RWPE2 (cell line): ENCODE data around the gene ADORA2B.
A peak's percentile ranks its signal among the peaks of the same experiment; 100 is the strongest.

ENCODE experiments used
- ATAC-seq: fragments of 200-7000 bp; cut with Tn5 transposase; 3 replicates; pipeline ENCODE4 v1.9.1; 2021; ENCODE audit warnings: low read depth
- DNase-seq: peaks from one replicate; pipeline ENCODE4 v3.0.0-alpha.2; 2020; ENCODE audit warnings: low spot score
- H3K27ac ChIP-seq: fragments of 450-650 bp; 2 replicates; pipeline ENCODE4 v1.5.1; 2017; ENCODE audit warnings: mild to moderate bottlenecking; ENCODE audit not compliant: poor library complexity, severe bottlenecking
- H3K27me3 ChIP-seq: fragments of 250-450 bp; sonication (Bioruptor Pico); 2 replicates; pipeline ENCODE4 v1.5.1; 2021; ENCODE audit warnings: mild to moderate bottlenecking, moderate library complexity; ENCODE audit not compliant: insufficient read depth, poor library complexity, severe bottlenecking
- H3K36me3 ChIP-seq: fragments of 250-450 bp; sonication (Bioruptor Pico); 2 replicates; pipeline ENCODE4 v1.5.1; 2020; ENCODE audit warnings: low read depth, mild to moderate bottlenecking, moderate library complexity
- H3K4me1 ChIP-seq: fragments of 250-450 bp; sonication (Bioruptor Pico); 2 replicates; pipeline ENCODE4 v1.5.1; 2021; ENCODE audit warnings: mild to moderate bottlenecking, moderate library complexity; ENCODE audit not compliant: insufficient read depth, poor library complexity, severe bottlenecking
- H3K4me3 ChIP-seq: fragments of 250-450 bp; sonication (Bioruptor Pico); 2 replicates; pipeline ENCODE4 v1.5.1; 2021; ENCODE audit warnings: mild to moderate bottlenecking, moderate library complexity; ENCODE audit not compliant: severe bottlenecking
- H3K9me3 ChIP-seq: fragments of 250-450 bp; sonication (Bioruptor Pico); 2 replicates; pipeline ENCODE4 v1.5.1; 2021; ENCODE audit warnings: mild to moderate bottlenecking, moderate library complexity; ENCODE audit not compliant: severe bottlenecking
- CTCF ChIP-seq: fragments of 450-650 bp; IDR thresholded peaks from one replicate; pipeline ENCODE4 v1.5.1; 2017; ENCODE audit warnings: mild to moderate bottlenecking, moderate library complexity; ENCODE audit not compliant: poor library complexity, severe bottlenecking

ADORA2B gene

GRCh38 chr17:15996322-15996721 lies 51.4 kb downstream of the ADORA2B start:
- DNase-seq (no peak), ATAC-seq (no peak)
- TF ChIP-seq CTCF, result no peak
- Histone ChIP-seq H3K27ac (no peak overlapping the region), H3K27me3 (no peaks in the 10 kb centered on the region), H3K4me1 (peaks cover 8% of the 10 kb centered on the region), H3K36me3 (peaks cover 33% of the 10 kb centered on the region), H3K9me3 (no peaks in the 10 kb centered on the region), H3K4me3 (no peak overlapping the region)

GRCh38 chr17:15998031-15998562 lies 53.2 kb downstream of the ADORA2B start:
- ATAC-seq (no peak), DNase-seq (no peak)
- H3K27ac ChIP-seq, result peak overlapping the region; percentile 81
- no peak for TF ChIP-seq CTCF
- H3K4me1 ChIP-seq, result peaks cover 11% of the 10 kb centered on the region
- no peak overlapping the region for H3K4me3 ChIP-seq
- peaks cover 39% of the 10 kb centered on the region for H3K36me3 ChIP-seq
- H3K27me3 ChIP-seq, result no peaks in the 10 kb centered on the region
- H3K9me3 ChIP-seq, result no peaks in the 10 kb centered on the region

- Histone ChIP-seq H3K27ac (peak within 1 kb of the TSS; percentile 81), H3K36me3 (peaks cover 47% of the 10 kb centered on the region), H3K4me3 (peak within 1 kb of the TSS; percentile 65), H3K27me3 (no peaks in the 10 kb centered on the region), H3K9me3 (no peaks in the 10 kb centered on the region), H3K4me1 (peaks cover 11% of the 10 kb centered on the region)
- TF ChIP-seq CTCF, result no peak
- peak; percentile 92 for ATAC-seq
- DNase-seq, result peak; percentile 96
These were observed 54.4 kb downstream of the ADORA2B start, which contains the start of the genes TTC19 and ZSWIM7 for GRCh38 chr17:15999141-15999973. Gene TTC19 (plus strand): TSS chr17:15999824. CDS start chr17:15999849, 25 bp downstream. Gene ZSWIM7 (minus strand): TSS chr17:15999704. CDS start chr17:15999594, 110 bp downstream.

DNA sequence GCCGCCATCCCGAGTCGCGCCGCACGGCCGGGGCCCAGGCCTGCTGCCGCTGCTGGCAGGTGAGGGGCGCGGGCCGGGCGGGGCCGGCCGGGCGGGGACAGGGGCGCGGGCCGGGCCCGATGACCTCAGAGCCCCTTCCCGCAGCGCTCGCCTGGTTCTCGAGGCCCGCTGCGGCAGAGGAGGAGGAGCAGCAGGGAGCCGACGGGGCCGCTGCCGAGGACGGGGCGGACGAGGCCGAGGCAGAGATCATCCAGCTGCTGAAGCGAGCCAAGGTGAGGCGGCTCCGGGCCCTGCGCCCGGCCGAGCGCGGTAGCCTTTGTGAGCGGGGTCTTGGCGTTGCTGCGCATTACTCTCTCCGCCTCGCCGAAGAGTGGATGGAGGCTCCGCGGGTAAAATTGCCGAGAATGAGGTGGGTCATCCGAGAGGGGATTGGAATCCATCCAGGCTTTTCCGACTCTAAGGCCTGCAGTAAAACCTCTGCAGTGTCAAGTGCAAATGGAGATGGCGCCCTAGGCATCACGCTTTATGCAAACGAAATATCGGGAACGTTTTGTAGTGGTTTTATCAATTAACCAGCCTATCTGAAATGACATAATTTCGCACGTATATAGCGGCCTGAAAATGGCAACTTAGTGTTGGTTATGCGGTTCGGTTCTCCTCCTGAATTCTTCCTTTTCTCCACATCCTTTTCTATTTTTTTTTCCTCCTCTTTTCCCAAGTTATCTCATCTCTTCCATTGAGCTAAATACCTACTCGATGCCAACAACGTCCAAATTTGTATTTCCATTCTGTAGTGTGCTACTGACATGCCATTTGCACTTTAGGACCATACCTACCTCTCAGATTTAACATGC lies 55.3 kb downstream of the ADORA2B start:
- DNase-seq (no peak), ATAC-seq (peak; percentile 8; the same call in 2 of the 3 replicates)
- Histone ChIP-seq H3K4me1 (peaks cover 11% of the 10 kb centered on the region), H3K9me3 (no peaks in the 10 kb centered on the region), H3K27ac (peak overlapping the region; percentile 81), H3K27me3 (no peaks in the 10 kb centered on the region), H3K36me3 (peaks cover 50% of the 10 kb centered on the region), H3K4me3 (peak overlapping the region; percentile 65)
- TF ChIP-seq CTCF, result no peak
